Smooth muscle cell (in vitro differentiated cells): ENCODE results near the gene TMEM231. TPM values are rescaled to one million over a fixed set of nuclear protein-coding genes. Genes with fewer than 3 reads are reported as not detected.
"Not testable (repeated sequence)": the region's sequence is repeated elsewhere in the genome, so short reads cannot be mapped to it uniquely, and the experiment has no call there.

Experiments used
- DNase-seq: peaks from one replicate; lab custom pipeline; 2025; ENCODE audit not compliant: unreplicated experiment; lab: John Stamatoyannopoulos, UW
- H2AFZ ChIP-seq: fragments of 200-600 bp; sonication (generic); 2 replicates; pipeline ENCODE4 v1.6.0; 2016; ENCODE audit warnings: antibody characterized with exemption, low read depth, mild to moderate bottlenecking
- H3F3A ChIP-seq: fragments of 200-600 bp; sonication (generic); 2 replicates; pipeline ENCODE4 v1.6.0; 2017; ENCODE audit warnings: antibody characterized with exemption, low read depth
- H3K27ac ChIP-seq: fragments of 200-600 bp; sonication (generic); 2 replicates; pipeline ENCODE4 v1.5.1; 2016; ENCODE audit warnings: low read depth, mild to moderate bottlenecking
- H3K27me3 ChIP-seq: fragments of 200-600 bp; sonication (generic); 2 replicates; pipeline ENCODE4 v1.6.1; 2016; ENCODE audit warnings: low read depth, mild to moderate bottlenecking
- H3K36me3 ChIP-seq: fragments of 200-600 bp; sonication (generic); 2 replicates; pipeline ENCODE4 v1.5.1; 2016; ENCODE audit warnings: low read depth
- H3K4me1 ChIP-seq: fragments of 200-600 bp; sonication (generic); 2 replicates; pipeline ENCODE4 v1.5.1; 2016; ENCODE audit warnings: low read depth
- H3K4me2 ChIP-seq: fragments of 200-600 bp; sonication (generic); 2 replicates; pipeline ENCODE4 v1.6.0; 2016; ENCODE audit warnings: mild to moderate bottlenecking
- H3K4me3 ChIP-seq: fragments of 200-600 bp; sonication (generic); 2 replicates; pipeline ENCODE4 v1.5.1; 2016; ENCODE audit warnings: mild to moderate bottlenecking
- H3K79me2 ChIP-seq: fragments of 200-600 bp; sonication (generic); 2 replicates; pipeline ENCODE4 v1.6.0; 2016; ENCODE audit warnings: low read depth, mild to moderate bottlenecking
- H3K9ac ChIP-seq: fragments of 200-600 bp; sonication (generic); 2 replicates; pipeline ENCODE4 v1.6.0; 2016; ENCODE audit warnings: low read depth
- H3K9me3 ChIP-seq: fragments of 200-600 bp; sonication (generic); replicated peaks from 2 replicates; pipeline ENCODE4 v1.5.1; 2016; ENCODE audit warnings: low read depth
- H4K20me1 ChIP-seq: fragments of 200-600 bp; sonication (generic); 2 replicates; pipeline ENCODE4 v1.6.0; 2016; ENCODE audit warnings: low read depth
- WGBS: methylation state at CpG from one replicate; pipeline ENCODE4 v1.1.7; 2016; ENCODE audit warnings: low lambda C conversion rate; 5-methylcytosine and 5-hydroxymethylcytosine counted together
- polyA plus RNA-seq: library from polyadenylated mRNA; unstranded; fragments of >200 nt; fragmentation: Nextera tagmentation; extraction: Ambion mirVana; gene quantifications from 2 replicates; pipeline ENCODE4 v1.2.1, GENCODE V29; 2016
- total RNA-seq: library from RNA; depleted of rRNA; stranded (reverse); fragments of >200 nt; gene quantifications from 2 replicates; pipeline ENCODE4 v1.2.3, GENCODE V29; 2014
- TF ChIP-seq, protein P1 (sequence below): fragments of 200-600 bp; sonication (generic); IDR thresholded peaks from 2 replicates; pipeline ENCODE4 v1.5.1; 2017; ENCODE audit warnings: borderline replicate concordance, mild to moderate bottlenecking, antibody characterized with exemption; ENCODE audit not compliant: insufficient read depth, poor library complexity, severe bottlenecking

TMEM231 gene
- total and polyA plus RNA-seq, 2 experiments from 2014 or later: 11.8 to 17.0 TPM

DNA sequence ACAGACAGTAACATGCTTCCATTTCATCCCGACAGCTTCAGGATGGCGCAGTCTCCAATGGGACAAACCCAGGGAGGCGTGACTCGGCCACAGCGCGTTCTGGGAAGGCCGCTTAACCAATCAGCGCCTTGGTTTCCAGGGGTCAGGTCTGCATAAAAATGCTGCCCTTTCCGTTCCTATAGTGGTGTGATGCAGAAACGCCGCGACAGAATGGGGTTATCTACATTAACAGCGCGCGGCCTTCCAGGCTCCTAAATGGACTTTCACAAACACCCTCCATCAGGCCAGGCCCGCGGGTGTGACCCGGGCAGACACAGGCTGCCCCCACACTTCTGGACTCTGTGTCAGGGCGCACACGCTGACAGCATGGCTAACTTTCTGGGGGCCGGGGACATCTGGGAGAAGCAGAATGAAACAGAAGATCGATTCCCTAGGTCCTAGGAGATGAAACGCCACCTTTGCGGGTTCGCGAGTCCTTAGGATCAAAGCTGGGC, 792 bp downstream of the TMEM231 start:
- TF ChIP-seq, protein P1, sequence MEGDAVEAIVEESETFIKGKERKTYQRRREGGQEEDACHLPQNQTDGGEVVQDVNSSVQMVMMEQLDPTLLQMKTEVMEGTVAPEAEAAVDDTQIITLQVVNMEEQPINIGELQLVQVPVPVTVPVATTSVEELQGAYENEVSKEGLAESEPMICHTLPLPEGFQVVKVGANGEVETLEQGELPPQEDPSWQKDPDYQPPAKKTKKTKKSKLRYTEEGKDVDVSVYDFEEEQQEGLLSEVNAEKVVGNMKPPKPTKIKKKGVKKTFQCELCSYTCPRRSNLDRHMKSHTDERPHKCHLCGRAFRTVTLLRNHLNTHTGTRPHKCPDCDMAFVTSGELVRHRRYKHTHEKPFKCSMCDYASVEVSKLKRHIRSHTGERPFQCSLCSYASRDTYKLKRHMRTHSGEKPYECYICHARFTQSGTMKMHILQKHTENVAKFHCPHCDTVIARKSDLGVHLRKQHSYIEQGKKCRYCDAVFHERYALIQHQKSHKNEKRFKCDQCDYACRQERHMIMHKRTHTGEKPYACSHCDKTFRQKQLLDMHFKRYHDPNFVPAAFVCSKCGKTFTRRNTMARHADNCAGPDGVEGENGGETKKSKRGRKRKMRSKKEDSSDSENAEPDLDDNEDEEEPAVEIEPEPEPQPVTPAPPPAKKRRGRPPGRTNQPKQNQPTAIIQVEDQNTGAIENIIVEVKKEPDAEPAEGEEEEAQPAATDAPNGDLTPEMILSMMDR: no peak
- H3K9ac ChIP-seq: peak overlapping the region; percentile 48
- no peaks in the 10 kb centered on the region for H3K27me3 ChIP-seq
- peak overlapping the region; percentile 57 for H3K4me3 ChIP-seq
- H2AFZ ChIP-seq: peak overlapping the region; percentile 92
- H3K36me3 ChIP-seq: no peaks in the 10 kb centered on the region
- H3K9me3 ChIP-seq: no peaks in the 10 kb centered on the region
- peak; percentile 57 for DNase-seq
- WGBS: 1% methylated on average over 26 of the region's 26 CpGs
- peak overlapping the region; percentile 95 for H3K4me2 ChIP-seq
- H3K27ac ChIP-seq: peak overlapping the region; percentile 85
- H4K20me1 ChIP-seq: no peaks in the 10 kb centered on the region
- peaks cover 11% of the 10 kb centered on the region for H3K4me1 ChIP-seq
- peaks cover 5% of the 10 kb centered on the region for H3K79me2 ChIP-seq
- no peaks in the 10 kb centered on the region for H3F3A ChIP-seq

DNA sequence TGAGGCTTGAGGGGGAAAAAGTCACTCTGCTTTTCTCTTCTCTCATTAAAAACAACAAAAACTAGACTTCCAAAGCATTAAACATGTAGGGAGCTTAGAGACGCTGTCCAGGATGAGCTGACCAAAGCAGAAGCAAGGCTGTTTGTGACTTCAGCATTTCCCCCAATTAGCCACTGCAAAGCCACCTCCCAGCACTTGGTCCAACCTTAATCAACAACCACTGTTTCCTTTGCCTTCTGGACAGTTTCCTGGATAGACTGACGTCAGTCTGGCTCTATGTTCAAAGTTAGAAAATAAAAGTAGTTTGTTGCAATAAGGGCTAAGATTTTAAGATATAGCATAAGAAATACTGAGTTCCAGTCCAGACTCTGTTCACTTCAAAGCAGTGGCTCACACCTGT, 3.1 kb downstream of the TMEM231 start:
- no peaks in the 10 kb centered on the region for H4K20me1 ChIP-seq
- no peaks in the 10 kb centered on the region for H3K27me3 ChIP-seq
- H3K9ac ChIP-seq: no peak overlapping the region
- no peaks in the 10 kb centered on the region for H3K9me3 ChIP-seq
- H3K4me1 ChIP-seq: peaks cover 11% of the 10 kb centered on the region
- H3K4me2 ChIP-seq: no peak overlapping the region
- H2AFZ ChIP-seq: no peak overlapping the region
- H3K36me3 ChIP-seq: no peaks in the 10 kb centered on the region
- no peak overlapping the region for H3K27ac ChIP-seq
- WGBS: 66% methylated on average over 2 of the region's 2 CpGs
- no peaks in the 10 kb centered on the region for H3F3A ChIP-seq
- no peak overlapping the region for H3K4me3 ChIP-seq
- DNase-seq: no peak
- H3K79me2 ChIP-seq: peaks cover 5% of the 10 kb centered on the region
- TF ChIP-seq, protein P1: no peak

DNA sequence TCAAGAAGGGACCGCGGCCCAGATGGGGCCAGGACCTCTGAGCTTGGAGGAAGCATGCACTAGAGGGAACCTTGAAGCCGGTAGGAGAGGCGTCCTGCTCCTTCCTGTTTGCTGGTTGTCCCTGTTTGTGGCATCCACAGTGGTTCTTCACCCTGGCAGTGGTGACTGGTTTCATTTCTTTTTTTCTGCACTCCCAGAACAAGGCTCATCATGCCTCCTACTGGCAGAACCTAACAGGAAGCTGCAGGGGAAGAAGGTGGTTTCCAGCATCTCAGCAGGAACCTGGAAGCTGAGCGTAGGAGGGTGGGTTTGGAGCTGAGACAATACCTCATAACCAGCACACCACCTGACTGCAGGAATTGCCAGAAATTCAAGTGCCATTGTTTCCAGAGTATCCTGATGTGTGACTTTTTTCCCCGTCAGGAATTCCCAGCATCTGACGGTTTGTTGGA, 5.8 kb downstream of the TMEM231 start:
- Histone ChIP-seq H3K79me2 (peaks cover 5% of the 10 kb centered on the region), H3K9ac (no peak overlapping the region), H3K27ac (no peak overlapping the region), H4K20me1 (no peaks in the 10 kb centered on the region), H3K27me3 (no peaks in the 10 kb centered on the region), H3K4me1 (peaks cover 6% of the 10 kb centered on the region), H2AFZ (no peak overlapping the region), H3K36me3 (no peaks in the 10 kb centered on the region), H3K4me3 (no peak overlapping the region), H3K4me2 (no peak overlapping the region), H3K9me3 (no peaks in the 10 kb centered on the region), H3F3A (no peaks in the 10 kb centered on the region)
- TF ChIP-seq, protein P1: no peak
- DNase-seq: no peak
- whole genome bisulfite sequencing: 75% methylated on average over 7 of the region's 7 CpGs

DNA sequence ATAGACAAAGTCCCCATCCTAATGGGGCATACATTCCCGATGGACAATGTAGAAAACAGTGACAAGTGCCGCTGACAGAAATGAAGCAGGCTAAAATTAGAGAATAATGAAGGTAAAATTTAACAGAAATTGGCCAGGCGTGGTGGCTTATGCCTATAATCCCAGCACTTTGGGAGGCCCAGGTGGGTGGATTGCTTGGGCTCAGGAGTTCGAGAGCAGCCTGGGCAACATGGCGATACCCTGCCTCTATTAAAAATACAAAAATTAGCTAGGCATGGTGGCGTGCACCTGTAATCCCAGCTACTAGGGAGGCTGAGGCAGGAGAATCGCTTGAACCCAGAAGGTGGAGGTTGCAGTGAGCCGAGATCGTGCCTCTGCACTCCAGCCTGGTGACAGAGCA, 7.6 kb downstream of the TMEM231 start:
- not testable (repeated sequence) for DNase-seq, H3F3A ChIP-seq, H3K4me1 ChIP-seq, H3K27me3 ChIP-seq, H3K4me3 ChIP-seq, H3K4me2 ChIP-seq, H3K9ac ChIP-seq, H3K36me3 ChIP-seq, H4K20me1 ChIP-seq, H2AFZ ChIP-seq, H3K27ac ChIP-seq, H3K9me3 ChIP-seq, H3K79me2 ChIP-seq
- WGBS: 92% methylated on average over 9 of the region's 9 CpGs
